ENCODE data around the gene RLN1. TPM values are rescaled to one million over a fixed set of nuclear protein-coding genes. Genes with fewer than 3 reads are reported as not detected.

The RLN1 gene
- polyA plus RNA-seq, 1 of the 3 experiments (the other 2 are of a cell fraction): 0.23 TPM

DNA sequence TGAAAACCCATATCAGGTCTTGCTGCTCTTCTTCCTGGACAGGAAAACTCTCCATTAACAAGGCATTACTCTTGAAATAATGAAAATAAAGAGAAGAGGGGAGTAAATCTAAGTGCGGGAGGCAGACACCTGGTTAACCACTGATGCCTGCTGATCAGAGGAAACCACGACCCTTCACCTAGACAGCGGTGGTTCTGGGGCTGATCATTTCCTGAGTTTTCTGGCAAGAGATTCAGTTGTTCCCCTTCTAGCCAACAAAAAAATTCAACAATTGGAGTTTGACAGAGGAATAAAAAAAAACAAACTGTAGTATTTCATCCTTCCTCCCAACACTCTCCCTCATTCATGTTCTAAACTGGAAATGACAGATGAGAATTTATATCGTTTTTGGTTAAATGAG is 38.1 kb downstream of the RLN1 start:
- ChIA-PET CTCF (no interaction called here), POLR2A (no interaction called here)
- no peaks in the 10 kb centered on the region for H3K79me2 ChIP-seq (ENCODE audit: insufficient read depth)
- H3K27ac ChIP-seq (ENCODE audit: low read depth in 2 of 2, low read length in 1 of 2): no peak overlapping the region
- H3K27me3 ChIP-seq (ENCODE audit: insufficient read depth): no peaks in the 10 kb centered on the region
- no peaks in the 10 kb centered on the region for H3F3A ChIP-seq (replicated peaks; ENCODE audit: insufficient read depth)
- H3K4me3 ChIP-seq (ENCODE audit: low read depth in 2 of 2, low read length in 1 of 2): no peak overlapping the region
- peaks cover 0 to 4% of the 10 kb centered on the region in 2 experiments; a peak in 1 of 4 replicates for H3K4me1 ChIP-seq (ENCODE audit: control insufficient read depth in 1 of 2, insufficient read depth in 2 of 2, low read depth in 1 of 2, low read length in 1 of 2)
- H3K4me2 ChIP-seq: no peak overlapping the region
- H3K36me3 ChIP-seq (replicated peaks in 1 of 2; ENCODE audit: control insufficient read depth in 1 of 2, insufficient read depth in 2 of 2, low read length in 1 of 2): no peaks in the 10 kb centered on the region
- no peaks in the 10 kb centered on the region for H4K20me1 ChIP-seq (ENCODE audit: insufficient read depth)
- no peaks in the 10 kb centered on the region for H3K9me3 ChIP-seq
- 88% methylated on average over 4 of the region's 4 CpGs for WGBS (ENCODE audit: low lambda C conversion rate)
- no peak for DNase-seq
- H3K9ac ChIP-seq: no peak overlapping the region
- TF ChIP-seq, protein P1, sequence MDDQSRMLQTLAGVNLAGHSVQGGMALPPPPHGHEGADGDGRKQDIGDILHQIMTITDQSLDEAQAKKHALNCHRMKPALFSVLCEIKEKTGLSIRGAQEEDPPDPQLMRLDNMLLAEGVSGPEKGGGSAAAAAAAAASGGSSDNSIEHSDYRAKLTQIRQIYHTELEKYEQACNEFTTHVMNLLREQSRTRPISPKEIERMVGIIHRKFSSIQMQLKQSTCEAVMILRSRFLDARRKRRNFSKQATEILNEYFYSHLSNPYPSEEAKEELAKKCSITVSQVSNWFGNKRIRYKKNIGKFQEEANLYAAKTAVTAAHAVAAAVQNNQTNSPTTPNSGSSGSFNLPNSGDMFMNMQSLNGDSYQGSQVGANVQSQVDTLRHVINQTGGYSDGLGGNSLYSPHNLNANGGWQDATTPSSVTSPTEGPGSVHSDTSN (IDR thresholded peaks at IDR 0.05): no peak
- TF ChIP-seq RCOR1 (IDR thresholded peaks at IDR 0.05; ENCODE audit: low read length) (no peak), SIN3A (IDR thresholded peaks at IDR 0.05; ENCODE audit: borderline replicate concordance, low read depth, low read length) (no peak), CHD2 (IDR thresholded peaks at IDR 0.05; ENCODE audit: low read length, partially characterized antibody) (no peak), RAD21 (IDR thresholded peaks at IDR 0.05; ENCODE audit: low read length) (no peak), RXRA (IDR thresholded peaks at IDR 0.05; ENCODE audit: borderline replicate concordance, low read depth) (no peak), MXI1 (IDR thresholded peaks at IDR 0.05; ENCODE audit: low read depth, low read length) (no peak), FOXM1 (IDR thresholded peaks at IDR 0.05; ENCODE audit: low read depth) (no peak), EP300 (IDR thresholded peaks at IDR 0.05; ENCODE audit: borderline replicate concordance in 1 of 2, low read depth in 1 of 2, low read length in 1 of 2) (no peak), FOSL2 (IDR thresholded peaks at IDR 0.05; ENCODE audit: borderline replicate concordance, low read depth) (no peak)
- TF ChIP-seq, protein P2, sequence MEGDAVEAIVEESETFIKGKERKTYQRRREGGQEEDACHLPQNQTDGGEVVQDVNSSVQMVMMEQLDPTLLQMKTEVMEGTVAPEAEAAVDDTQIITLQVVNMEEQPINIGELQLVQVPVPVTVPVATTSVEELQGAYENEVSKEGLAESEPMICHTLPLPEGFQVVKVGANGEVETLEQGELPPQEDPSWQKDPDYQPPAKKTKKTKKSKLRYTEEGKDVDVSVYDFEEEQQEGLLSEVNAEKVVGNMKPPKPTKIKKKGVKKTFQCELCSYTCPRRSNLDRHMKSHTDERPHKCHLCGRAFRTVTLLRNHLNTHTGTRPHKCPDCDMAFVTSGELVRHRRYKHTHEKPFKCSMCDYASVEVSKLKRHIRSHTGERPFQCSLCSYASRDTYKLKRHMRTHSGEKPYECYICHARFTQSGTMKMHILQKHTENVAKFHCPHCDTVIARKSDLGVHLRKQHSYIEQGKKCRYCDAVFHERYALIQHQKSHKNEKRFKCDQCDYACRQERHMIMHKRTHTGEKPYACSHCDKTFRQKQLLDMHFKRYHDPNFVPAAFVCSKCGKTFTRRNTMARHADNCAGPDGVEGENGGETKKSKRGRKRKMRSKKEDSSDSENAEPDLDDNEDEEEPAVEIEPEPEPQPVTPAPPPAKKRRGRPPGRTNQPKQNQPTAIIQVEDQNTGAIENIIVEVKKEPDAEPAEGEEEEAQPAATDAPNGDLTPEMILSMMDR (IDR thresholded peaks at IDR 0.05): no peak
- H2AFZ ChIP-seq (ENCODE audit: low read depth): no peak overlapping the region
- no peaks in the 10 kb centered on the region for H3K9me2 ChIP-seq

DNA sequence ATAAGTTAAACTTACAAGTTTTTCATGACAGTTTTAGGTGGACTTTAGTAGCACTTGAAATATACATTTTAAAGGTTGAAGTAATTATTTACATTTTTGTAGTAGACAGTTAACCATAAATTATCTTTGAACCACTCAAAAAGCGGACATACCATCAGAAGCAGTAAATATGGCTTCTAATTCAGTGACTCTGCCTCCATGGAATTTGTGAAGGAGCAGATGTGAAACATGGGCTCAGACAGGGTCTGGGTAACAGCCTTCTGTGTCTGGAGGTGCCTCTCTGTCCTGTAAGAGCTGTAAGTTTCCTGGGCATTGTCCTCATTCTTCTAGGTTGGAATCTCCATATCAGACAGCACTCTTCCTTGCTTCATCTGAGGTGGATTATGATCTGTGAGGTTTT is 47.5 kb downstream of the RLN1 start:
- Histone ChIP-seq H3K4me3 (ENCODE audit: low read depth in 2 of 2, low read length in 1 of 2) (no peak overlapping the region), H3K9me3 (no peaks in the 10 kb centered on the region), H3F3A (replicated peaks; ENCODE audit: insufficient read depth) (no peaks in the 10 kb centered on the region), H3K4me2 (no peak overlapping the region), H3K9ac (no peak overlapping the region), H3K27ac (ENCODE audit: low read depth in 2 of 2, low read length in 1 of 2) (no peak overlapping the region), H3K79me2 (ENCODE audit: insufficient read depth) (no peaks in the 10 kb centered on the region), H3K36me3 (replicated peaks in 1 of 2; ENCODE audit: control insufficient read depth in 1 of 2, insufficient read depth in 2 of 2, low read length in 1 of 2) (no peaks in the 10 kb centered on the region), H2AFZ (ENCODE audit: low read depth) (no peak overlapping the region), H3K4me1 (ENCODE audit: control insufficient read depth in 1 of 2, insufficient read depth in 2 of 2, low read depth in 1 of 2, low read length in 1 of 2) (no peaks in the 10 kb centered on the region), H3K9me2 (no peaks in the 10 kb centered on the region), H3K27me3 (ENCODE audit: insufficient read depth) (no peaks in the 10 kb centered on the region), H4K20me1 (ENCODE audit: insufficient read depth) (no peaks in the 10 kb centered on the region)
- 45% methylated on average over 1 of the region's 1 CpG for WGBS (ENCODE audit: low lambda C conversion rate)
- ChIA-PET POLR2A (no interaction called here), CTCF (no interaction called here)
- no peak for DNase-seq
- no peak for TF ChIP-seq GABPA (IDR thresholded peaks at IDR 0.05; ENCODE audit: low read depth)
- TF ChIP-seq MXI1 (IDR thresholded peaks at IDR 0.05; ENCODE audit: low read depth, low read length): no peak
- TF ChIP-seq GATA2 (CRISPR knock-in tag; IDR thresholded peaks at IDR 0.05): no peak
- TF ChIP-seq, protein P3, sequence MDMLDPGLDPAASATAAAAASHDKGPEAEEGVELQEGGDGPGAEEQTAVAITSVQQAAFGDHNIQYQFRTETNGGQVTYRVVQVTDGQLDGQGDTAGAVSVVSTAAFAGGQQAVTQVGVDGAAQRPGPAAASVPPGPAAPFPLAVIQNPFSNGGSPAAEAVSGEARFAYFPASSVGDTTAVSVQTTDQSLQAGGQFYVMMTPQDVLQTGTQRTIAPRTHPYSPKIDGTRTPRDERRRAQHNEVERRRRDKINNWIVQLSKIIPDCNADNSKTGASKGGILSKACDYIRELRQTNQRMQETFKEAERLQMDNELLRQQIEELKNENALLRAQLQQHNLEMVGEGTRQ (IDR thresholded peaks at IDR 0.05; ENCODE audit: borderline replicate concordance, low read depth, low read length): no peak
- TF ChIP-seq, protein P2 (IDR thresholded peaks at IDR 0.05): no peak
- TF ChIP-seq TEAD4 (IDR thresholded peaks at IDR 0.05; ENCODE audit: borderline replicate concordance, insufficient read depth): no peak
- TF ChIP-seq RFX5 (IDR thresholded peaks at IDR 0.05; ENCODE audit: low read length): no peak
- TF ChIP-seq NRF1 (IDR thresholded peaks at IDR 0.05; ENCODE audit: low read depth, low read length): no peak
- no peak for TF ChIP-seq EZH2phosphoT487 (IDR thresholded peaks at IDR 0.05; ENCODE audit: borderline replicate concordance, low read depth)
- no peak for TF ChIP-seq RAD21 (IDR thresholded peaks at IDR 0.05; ENCODE audit: low read length)
- TF ChIP-seq POLR2AphosphoS5 (IDR thresholded peaks at IDR 0.05; ENCODE audit: low read depth, low read length): no peak
- no peak for TF ChIP-seq JUND (IDR thresholded peaks at IDR 0.05)
- TF ChIP-seq SIN3A (IDR thresholded peaks at IDR 0.05; ENCODE audit: borderline replicate concordance, low read depth, low read length): no peak
- TF ChIP-seq, protein P4, sequence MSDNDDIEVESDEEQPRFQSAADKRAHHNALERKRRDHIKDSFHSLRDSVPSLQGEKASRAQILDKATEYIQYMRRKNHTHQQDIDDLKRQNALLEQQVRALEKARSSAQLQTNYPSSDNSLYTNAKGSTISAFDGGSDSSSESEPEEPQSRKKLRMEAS (IDR thresholded peaks at IDR 0.05; ENCODE audit: low read depth): no peak
- TF ChIP-seq SMC3 (IDR thresholded peaks at IDR 0.05; ENCODE audit: low read depth, low read length): no peak
- TF ChIP-seq NFIC (IDR thresholded peaks at IDR 0.05; ENCODE audit: borderline replicate concordance): no peak
